Activated CD8-positive, alpha-beta T cell treated with anti-CD3 and anti-CD28 coated beads for 36 hours (primary cell): ENCODE data around the gene HAUS3. TPM values are rescaled to one million over a fixed set of nuclear protein-coding genes. Genes with fewer than 3 reads are reported as not detected.
"Not testable (repeated sequence)": the region's sequence is repeated elsewhere in the genome, so short reads cannot be mapped to it uniquely, and the experiment has no call there.

Experiments
- ATAC-seq: fragments of 200-7000 bp; cut with Tn5 transposase; one replicate; pipeline ENCODE4 v1.10.0; 2021; ENCODE audit warnings: mild to moderate bottlenecking, moderate library complexity
- CTCF ChIA-PET: fragments of 350-600 bp; sonication (Branson Sonifier 250); formaldehyde crosslinking; loops from one replicate; lab custom pipeline; 2021; ENCODE audit warnings: antibody characterized with exemption; lab: Charles Lee
- POLR2A ChIA-PET: fragments of 350-600 bp; sonication (Branson Sonifier 250); formaldehyde crosslinking; loops from one replicate; lab custom pipeline; 2021; ENCODE audit warnings: antibody characterized with exemption; lab: Charles Lee
- DNase-seq: peaks from one replicate; pipeline ENCODE4 v3.0.0-alpha.2; 2020
- H3K27ac Mint-ChIP-seq: one replicate; pipeline ENCODE4 v1.8.0; 2021; ENCODE audit warnings: mild to moderate bottlenecking, mixed read lengths
- H3K27me3 Mint-ChIP-seq: one replicate; pipeline ENCODE4 v1.8.0; 2021; ENCODE audit warnings: mixed read lengths
- H3K36me3 Mint-ChIP-seq: one replicate; pipeline ENCODE4 v1.8.0; 2021; ENCODE audit warnings: low read depth, mixed read lengths
- H3K4me1 Mint-ChIP-seq: one replicate; pipeline ENCODE4 v1.8.0; 2021; ENCODE audit warnings: low read depth, mixed read lengths
- H3K4me3 Mint-ChIP-seq: one replicate; pipeline ENCODE4 v1.8.0; 2021; ENCODE audit warnings: mild to moderate bottlenecking, moderate library complexity, mixed read lengths
- H3K9me3 Mint-ChIP-seq: one replicate; pipeline ENCODE4 v1.8.0; 2021; ENCODE audit warnings: mixed read lengths
- intact Hi-C: fragments of 100-400 bp; cut with micrococcal nuclease; formaldehyde crosslinking; loops from one replicate; pipeline ENCODE4 v1.10.0; 2022
- total RNA-seq, 2 experiments: library from RNA; stranded (reverse); gene quantifications; one replicate each; pipeline ENCODE4 v1.2.3, GENCODE V29; 2021
- TF ChIP-seq, protein P1 (sequence below): fragments of 200-600 bp; IDR thresholded peaks from one replicate; pipeline ENCODE4 v1.8.0; 2022; ENCODE audit warnings: antibody characterized with exemption, mild to moderate bottlenecking

Gene HAUS3
- total RNA-seq, 2 experiments from 2014 or later: 18.4 to 19.5 TPM

- no peak overlapping the region for H3K4me3 Mint-ChIP-seq
- ATAC-seq (no peak), DNase-seq (no peak)
- intact Hi-C loops: no loop called here
- H3K4me1 Mint-ChIP-seq: peaks cover 53% of the 10 kb centered on the region
- TF ChIP-seq, protein P1, sequence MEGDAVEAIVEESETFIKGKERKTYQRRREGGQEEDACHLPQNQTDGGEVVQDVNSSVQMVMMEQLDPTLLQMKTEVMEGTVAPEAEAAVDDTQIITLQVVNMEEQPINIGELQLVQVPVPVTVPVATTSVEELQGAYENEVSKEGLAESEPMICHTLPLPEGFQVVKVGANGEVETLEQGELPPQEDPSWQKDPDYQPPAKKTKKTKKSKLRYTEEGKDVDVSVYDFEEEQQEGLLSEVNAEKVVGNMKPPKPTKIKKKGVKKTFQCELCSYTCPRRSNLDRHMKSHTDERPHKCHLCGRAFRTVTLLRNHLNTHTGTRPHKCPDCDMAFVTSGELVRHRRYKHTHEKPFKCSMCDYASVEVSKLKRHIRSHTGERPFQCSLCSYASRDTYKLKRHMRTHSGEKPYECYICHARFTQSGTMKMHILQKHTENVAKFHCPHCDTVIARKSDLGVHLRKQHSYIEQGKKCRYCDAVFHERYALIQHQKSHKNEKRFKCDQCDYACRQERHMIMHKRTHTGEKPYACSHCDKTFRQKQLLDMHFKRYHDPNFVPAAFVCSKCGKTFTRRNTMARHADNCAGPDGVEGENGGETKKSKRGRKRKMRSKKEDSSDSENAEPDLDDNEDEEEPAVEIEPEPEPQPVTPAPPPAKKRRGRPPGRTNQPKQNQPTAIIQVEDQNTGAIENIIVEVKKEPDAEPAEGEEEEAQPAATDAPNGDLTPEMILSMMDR: no peak
- H3K9me3 Mint-ChIP-seq: no peaks in the 10 kb centered on the region
- POLR2A ChIA-PET: interaction anchor here (0.7 kb wide), 1 partner anchor 175 kb away, joined by 3 read pairs; no protein-coding TSS in a partner anchor
- CTCF ChIA-PET: interaction anchor here (1.6 to 7.9 kb wide), 3 partner anchors 18 to 225 kb away, joined by 3 to 63 read pairs (median 4); no protein-coding TSS in a partner anchor
- no peaks in the 10 kb centered on the region for H3K27me3 Mint-ChIP-seq
- no peak overlapping the region for H3K27ac Mint-ChIP-seq
- peaks cover 39% of the 10 kb centered on the region for H3K36me3 Mint-ChIP-seq
These were observed 4.8 kb downstream of the HAUS3 start for GRCh38 chr4:2236944-2237666.

GRCh38 chr4:2231082-2231481, 10.8 kb downstream of the HAUS3 start:
- ATAC-seq: no peak
- intact Hi-C loops: no loop called here
- POLR2A ChIA-PET: no interaction called here
- CTCF ChIA-PET: interaction anchor here (0.8 to 7.9 kb wide), 3 partner anchors 11 to 12 kb away, joined by 3 to 63 read pairs (median 14); partner anchors contain the start of genes HAUS3 and POLN
- Mint-ChIP-seq H3K27me3 (no peaks in the 10 kb centered on the region), H3K36me3 (peaks cover 9% of the 10 kb centered on the region), H3K4me3 (no peak overlapping the region), H3K9me3 (no peaks in the 10 kb centered on the region), H3K27ac (no peak overlapping the region), H3K4me1 (peaks cover 25% of the 10 kb centered on the region)
- TF ChIP-seq, protein P1: no peak
- no peak for DNase-seq

GRCh38 chr4:2226261-2226660, 15.7 kb downstream of the HAUS3 start:
- POLR2A ChIA-PET: interaction anchor here (1.3 kb wide), 1 partner anchor 15 kb away, joined by 4 read pairs; no protein-coding TSS in a partner anchor
- H3K9me3 Mint-ChIP-seq: no peaks in the 10 kb centered on the region
- CTCF ChIA-PET: interaction anchor here (1.0 kb wide), 1 partner anchor 12 kb away, joined by 3 read pairs; no protein-coding TSS in a partner anchor

DNA sequence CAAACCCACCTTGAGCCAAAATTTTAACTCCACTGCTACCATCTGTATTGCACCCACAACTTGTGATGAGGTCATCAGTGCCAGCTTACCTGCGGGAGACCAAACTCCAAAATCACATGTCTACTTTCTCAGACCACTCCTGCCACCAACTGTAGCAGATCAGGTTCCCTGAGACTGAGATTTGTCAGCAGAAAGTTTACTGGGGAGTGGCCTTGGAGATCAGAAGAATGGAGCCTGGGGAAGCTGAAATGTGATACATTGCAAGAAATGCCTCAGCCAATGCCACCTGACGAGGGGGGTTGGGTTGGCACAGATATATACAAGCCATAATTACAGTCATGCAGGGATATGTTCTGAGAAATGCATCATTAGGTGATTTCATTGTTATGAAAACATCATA, 19.1 kb downstream of the HAUS3 start:
- Mint-ChIP-seq H3K4me3 (no peak overlapping the region), H3K9me3 (no peaks in the 10 kb centered on the region), H3K27me3 (no peaks in the 10 kb centered on the region), H3K27ac (no peak overlapping the region), H3K36me3 (peaks cover 4% of the 10 kb centered on the region), H3K4me1 (no peaks in the 10 kb centered on the region)
- ChIA-PET CTCF (interaction anchor here (2.1 to 4.2 kb wide), 2 partner anchors 218 to 220 kb away, joined by 6 to 40 read pairs; no protein-coding TSS in a partner anchor), POLR2A (no interaction called here)
- DNase-seq (no peak), ATAC-seq (no peak)
- TF ChIP-seq, protein P1: no peak
- intact Hi-C loops: loop anchor here (10.0 kb wide), 1 partner anchor 132 kb away; no protein-coding TSS in a partner anchor

More at GRCh38 chr4:2226261-2226660, 15.7 kb downstream of the HAUS3 start:
- no peak overlapping the region for H3K27ac Mint-ChIP-seq
- no peak for ATAC-seq
- H3K4me3 Mint-ChIP-seq: no peak overlapping the region
- peaks cover 5% of the 10 kb centered on the region for H3K4me1 Mint-ChIP-seq
- intact Hi-C loops: loop anchor here (10.0 kb wide), 1 partner anchor 129 kb away; no protein-coding TSS in a partner anchor
- TF ChIP-seq, protein P1: no peak
- H3K27me3 Mint-ChIP-seq: no peaks in the 10 kb centered on the region
- H3K36me3 Mint-ChIP-seq: peaks cover 4% of the 10 kb centered on the region
- DNase-seq: no peak

DNA sequence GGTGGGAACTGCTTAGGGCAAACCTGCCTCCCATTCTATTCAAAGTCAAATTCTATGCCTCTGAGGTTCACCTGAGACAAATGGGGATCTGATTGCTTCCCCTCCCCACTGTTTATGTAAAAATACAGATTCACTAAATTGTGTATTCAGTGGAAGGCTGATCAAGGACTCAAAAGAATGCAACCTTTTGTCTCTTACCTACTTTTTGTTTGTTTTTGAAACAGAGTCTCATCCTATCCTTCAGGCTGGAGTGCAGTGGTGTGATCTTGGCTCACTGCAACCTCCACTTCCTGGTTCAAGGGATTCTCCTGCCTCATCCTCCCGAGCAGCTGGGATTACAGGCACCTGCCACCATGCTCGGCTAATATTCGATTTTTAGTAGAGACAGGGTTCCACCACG, 20.5 kb downstream of the HAUS3 start:
- not testable (repeated sequence) for H3K27ac Mint-ChIP-seq, H3K9me3 Mint-ChIP-seq, ATAC-seq, H3K4me3 Mint-ChIP-seq, DNase-seq, H3K27me3 Mint-ChIP-seq, H3K4me1 Mint-ChIP-seq, H3K36me3 Mint-ChIP-seq
- POLR2A ChIA-PET: interaction anchor here (1.5 to 1.8 kb wide), 2 partner anchors 213 to 247 kb away, joined by 5 read pairs; partner anchors contain the start of genes NELFA and RNF4
- intact Hi-C loops: loop anchor here (10.0 kb wide), 1 partner anchor 133 kb away; no protein-coding TSS in a partner anchor
- CTCF ChIA-PET: interaction anchor here (1.2 to 4.5 kb wide), 9 partner anchors 13 to 418 kb away, joined by 3 to 63 read pairs (median 14); partner anchors contain the start of gene RNF4
